ENCODE results near the gene SSNA1. TPM values are rescaled to one million over a fixed set of nuclear protein-coding genes. Genes with fewer than 3 reads are reported as not detected.
A peak's percentile ranks its signal among the peaks of the same experiment; 100 is the strongest.

Gene SSNA1
- total RNA-seq, 1 donor from 2014 or later, result 45.5 TPM

DNA sequence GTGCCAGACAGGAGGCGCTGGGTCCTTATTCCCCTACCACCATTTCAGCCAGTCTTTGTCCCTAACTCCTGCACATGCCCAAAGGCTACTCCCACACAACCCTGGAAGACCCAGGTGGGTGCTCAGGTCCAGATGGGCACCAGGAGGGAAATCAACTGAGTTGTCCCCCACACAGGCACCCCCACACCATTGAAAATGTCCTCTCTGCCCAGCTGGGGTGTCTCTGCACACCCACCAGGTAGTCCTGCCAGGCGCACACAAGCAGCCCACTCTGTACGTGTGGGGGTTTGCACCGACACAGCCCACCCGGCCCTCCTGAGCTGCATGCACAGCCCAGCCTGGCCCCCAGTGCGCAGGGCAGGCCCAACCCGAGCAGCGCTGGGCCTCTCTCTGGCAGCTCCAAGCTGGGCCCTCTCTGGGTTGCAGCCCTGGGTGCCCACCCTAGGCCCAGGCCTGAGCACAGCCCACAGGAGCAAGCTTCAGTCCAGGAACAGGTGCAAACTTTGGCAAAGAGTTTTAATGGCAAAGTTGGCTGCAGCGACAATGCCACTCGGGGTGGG is 31.4 kb downstream of the SSNA1 start:
- no peak for DNase-seq (ENCODE audit: low read depth)

DNA sequence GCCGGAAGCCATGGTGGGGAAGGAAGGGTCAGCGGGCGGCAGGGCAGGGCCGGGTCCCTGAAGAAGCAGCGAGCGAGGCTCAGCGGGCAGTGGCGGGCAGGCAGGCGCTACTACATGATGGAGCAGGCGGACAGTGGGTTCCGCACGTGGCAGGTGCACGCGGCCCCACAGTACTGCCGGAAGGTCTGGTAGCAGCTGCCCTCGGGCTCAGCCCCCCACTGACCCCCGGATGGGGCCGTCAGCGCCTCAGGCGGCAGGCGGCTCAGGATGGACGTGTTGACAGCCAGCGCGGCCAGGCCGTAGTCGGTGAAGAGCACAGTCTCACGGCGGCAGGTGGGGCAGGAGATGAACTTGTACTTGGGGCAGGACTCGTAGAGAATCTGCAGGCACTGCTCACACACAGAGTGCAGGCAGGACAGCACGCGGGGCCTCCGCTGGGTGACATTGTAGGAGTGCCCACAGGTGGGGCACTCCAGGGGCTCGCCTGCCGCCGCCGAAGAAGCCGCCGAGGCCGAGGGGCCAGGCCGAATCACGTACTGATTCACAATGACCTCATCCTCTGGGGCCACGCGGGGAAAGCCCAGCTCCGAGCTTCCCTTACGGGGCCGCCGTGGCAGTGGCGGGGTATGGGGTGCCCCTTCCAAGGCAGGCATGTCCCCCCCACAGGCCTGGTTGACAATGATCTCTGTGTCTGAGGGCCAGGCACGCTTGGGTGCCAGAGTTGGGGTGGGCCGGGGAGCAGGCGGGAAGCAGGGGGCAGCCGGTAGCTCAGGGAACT is 32.0 kb downstream of the SSNA1 start:
- no peak for DNase-seq (ENCODE audit: low read depth)

DNA sequence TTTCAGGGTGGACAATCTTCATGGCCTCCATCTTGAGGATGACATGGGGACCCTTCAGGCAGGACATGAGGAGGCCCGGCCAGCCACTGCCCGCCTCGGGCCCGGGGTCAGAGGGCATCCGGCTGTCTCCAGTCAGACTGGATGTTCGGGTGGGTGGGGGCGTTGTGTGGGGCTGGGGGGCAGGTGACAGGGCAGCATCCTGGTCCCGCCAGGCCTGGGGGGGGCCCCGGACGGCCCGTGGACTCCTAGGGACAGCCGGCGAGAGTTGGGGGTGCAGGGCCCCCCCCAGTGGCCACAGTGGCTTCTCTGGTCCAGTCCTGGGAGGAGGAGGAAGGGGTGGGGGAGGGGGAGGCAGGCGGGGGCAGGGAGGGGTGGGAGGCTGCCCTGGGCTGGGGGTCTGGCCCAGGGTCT is 32.6 kb downstream of the SSNA1 start:
- DNase-seq (ENCODE audit: low read depth), result no peak

DNA sequence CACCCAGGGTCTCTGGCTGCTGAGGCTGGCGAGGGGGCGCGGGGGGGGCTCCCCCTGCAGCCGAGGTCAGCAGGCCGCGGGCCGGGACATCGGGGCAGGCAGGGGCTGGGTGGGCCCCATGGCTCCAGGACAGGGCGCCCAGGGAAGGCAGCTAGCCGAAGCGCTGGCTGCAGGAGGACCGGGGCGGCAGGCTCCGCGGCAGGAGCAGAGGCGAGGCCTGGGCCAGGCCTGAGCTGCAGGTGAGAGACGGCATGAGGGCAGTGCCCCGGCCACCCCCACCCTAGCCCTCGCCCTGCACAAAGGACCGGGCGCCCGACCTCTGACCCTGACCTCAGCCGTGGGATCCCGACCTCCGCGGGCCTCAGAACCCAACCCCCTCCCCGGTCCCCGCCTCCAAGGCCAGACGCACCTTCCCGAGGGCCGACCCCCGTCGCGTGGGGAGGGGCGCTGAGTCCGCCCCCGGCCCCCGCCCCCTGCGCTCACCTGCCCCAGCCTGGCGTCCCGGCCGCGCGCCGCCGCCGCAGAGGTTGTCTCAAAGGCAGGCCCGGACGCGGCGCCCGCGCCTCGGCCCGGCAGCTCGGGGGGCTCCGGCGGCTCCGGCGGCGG is 33.1 kb downstream of the SSNA1 start:
- no peak for DNase-seq (ENCODE audit: low read depth)

DNA sequence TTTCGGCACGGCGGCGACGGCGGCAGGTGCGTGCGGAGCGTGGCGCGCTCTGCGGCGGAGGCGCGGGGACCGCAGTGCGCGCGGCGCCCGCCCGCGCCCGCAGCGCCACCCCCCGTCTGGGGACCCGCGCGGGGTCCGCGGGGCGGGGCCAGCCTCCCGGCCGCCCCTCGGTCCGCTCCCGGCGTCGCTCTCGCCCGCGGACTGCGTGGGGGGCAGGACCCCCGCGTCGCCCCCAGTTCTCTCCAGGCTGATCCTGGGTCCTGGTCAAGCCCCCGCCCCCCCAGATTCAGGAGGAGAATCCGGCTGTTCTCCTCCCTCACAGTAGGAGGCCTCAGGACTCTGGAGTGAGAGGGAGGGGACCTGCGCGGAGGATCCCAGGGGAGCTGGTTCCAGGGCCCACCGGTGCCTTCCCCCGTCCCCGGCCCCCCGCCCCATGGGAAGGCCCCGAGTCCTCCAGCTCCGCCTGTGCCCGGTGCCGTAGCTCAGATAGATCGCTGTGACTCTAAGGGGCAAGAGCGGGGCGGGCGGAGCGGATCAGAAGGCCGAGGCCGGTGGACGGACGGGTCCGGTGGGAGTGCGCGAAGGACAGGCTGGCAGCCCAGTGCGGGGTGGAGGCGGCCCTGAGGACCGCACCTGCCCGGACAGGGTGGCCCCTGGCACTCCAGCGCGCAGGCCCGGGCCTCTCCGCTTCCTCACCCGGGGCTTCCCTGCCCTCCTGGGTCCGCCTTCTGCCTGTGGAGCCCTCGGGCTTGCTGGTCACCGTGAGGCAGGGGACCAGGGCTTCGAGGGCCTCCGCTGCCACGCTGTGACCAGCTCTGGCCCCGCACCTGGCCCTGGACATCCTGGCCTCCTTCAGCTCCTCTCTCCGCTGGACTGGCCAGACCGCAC is 34.0 kb downstream of the SSNA1 start, which contains the start of gene RNF208:
Gene RNF208 (minus strand): TSS at position 51 of the 888 bp plus-strand sequence. CDS start 1,028 bp downstream, outside the sequence.
- DNase-seq (ENCODE audit: low read depth), result no peak

DNA sequence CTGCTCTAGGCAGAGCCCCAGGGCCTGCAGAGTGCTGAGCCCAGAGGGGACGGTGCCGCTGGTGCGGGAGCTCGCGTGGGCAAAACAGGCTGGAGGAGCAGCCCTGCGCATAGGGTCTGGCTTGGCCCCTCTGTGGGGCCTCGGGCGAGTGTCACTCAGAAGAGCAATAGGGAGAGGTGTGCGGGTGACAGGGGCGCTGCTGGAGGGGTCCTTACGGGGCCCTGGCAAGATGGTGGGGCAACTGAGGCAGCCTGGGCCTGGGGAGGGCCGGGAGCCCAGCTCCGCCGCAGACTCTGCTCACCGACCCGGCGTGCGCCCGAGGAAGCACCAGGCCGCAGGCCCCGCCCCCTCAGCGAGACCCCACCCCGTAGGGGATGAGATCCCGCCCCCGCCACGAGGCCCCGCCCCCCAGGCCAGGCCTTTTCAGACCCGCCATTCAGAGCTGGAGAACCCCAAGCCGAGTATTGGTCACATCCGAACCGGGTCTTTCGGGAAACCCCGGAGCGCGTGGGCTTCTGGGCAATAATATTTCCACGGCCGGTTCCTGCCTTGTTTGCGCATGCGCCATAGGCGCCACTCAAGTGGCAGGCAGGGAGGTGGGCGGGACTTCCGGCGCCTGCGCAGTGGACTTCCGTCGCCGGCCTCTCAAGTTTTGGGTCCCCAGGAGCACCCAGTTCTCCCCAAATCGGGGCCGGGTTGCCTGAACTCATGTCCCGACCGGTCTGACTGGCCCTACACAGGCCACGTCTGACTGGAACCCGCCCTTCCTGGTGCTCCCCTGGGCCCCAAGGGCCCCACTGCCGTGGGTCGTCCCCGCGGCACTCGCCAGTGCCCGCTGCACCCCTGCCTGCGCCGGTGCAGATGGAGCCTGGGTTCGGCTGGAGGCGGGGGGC is 34.8 kb downstream of the SSNA1 start:
- DNase-seq (ENCODE audit: low read depth), result peak; percentile 96

DNA sequence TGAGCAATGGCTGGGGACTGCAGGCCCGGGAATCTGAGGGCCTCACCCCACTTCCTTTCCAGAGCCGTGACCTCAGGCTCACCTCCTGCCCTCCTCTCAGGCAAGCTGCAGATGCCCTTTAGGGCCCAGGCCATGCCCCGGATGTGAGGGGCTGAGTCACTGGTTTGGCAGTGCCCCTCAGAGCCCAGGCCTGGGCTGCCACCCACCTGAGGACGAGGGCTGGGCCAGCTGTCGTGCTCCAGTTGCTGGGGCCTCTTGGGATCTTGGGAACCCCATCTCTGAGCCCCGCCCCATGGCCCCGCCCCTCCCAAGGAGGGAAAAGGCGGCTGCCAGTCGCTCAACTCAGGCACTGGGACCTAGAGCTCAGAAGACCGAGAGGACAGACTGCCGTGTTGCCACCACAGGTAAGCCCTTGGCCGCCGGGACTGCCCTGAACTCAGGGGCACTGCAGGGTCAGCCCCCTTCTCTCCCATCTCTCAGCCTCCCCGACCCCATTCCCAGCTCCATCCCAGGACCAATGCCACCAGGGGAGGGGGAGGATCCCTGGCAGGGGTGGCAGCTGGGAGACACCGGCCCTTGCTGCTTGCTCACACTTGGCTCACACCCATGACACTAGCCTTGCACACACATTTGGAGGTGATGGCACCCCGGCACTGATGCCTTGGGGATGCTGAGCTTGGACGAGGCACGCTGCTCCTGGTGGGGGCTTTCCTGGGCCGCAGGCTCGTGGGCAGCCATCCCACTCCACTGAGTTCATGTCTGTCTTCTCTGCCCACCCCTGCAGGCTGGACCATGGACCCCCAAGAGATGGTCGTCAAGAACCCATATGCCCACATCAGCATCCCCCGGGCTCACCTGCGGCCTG is 36.6 kb downstream of the SSNA1 start, which contains the start of gene CYSRT1:
Gene CYSRT1 (plus strand): TSS at position 345 of the 865 bp plus-strand sequence. CDS start 448 bp downstream, at position 793.
- DNase-seq (ENCODE audit: low read depth), result no peak

DNA sequence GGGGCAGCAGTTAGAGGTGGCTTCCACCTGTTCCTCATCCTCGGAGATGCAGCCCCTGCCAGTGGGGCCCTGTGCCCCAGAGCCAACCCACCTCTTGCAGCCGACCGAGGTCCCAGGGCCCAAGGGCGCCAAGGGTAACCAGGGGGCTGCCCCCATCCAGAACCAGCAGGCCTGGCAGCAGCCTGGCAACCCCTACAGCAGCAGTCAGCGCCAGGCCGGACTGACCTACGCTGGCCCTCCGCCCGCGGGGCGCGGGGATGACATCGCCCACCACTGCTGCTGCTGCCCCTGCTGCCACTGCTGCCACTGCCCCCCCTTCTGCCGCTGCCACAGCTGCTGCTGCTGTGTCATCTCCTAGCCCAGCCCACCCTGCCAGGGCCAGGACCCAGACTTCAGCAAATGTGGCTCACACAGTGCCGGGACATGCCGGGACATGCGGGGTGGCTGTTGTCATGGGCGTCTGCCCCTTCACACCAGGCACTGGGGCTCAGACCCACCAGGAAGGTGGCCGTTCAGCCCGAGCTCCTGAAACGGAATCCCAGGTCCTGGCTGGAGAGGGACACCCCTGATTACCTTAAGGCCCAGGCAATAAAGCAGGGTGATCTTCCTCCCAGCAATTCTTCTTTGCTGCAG is 37.3 kb downstream of the SSNA1 start:
- no peak for DNase-seq (ENCODE audit: low read depth)

DNA sequence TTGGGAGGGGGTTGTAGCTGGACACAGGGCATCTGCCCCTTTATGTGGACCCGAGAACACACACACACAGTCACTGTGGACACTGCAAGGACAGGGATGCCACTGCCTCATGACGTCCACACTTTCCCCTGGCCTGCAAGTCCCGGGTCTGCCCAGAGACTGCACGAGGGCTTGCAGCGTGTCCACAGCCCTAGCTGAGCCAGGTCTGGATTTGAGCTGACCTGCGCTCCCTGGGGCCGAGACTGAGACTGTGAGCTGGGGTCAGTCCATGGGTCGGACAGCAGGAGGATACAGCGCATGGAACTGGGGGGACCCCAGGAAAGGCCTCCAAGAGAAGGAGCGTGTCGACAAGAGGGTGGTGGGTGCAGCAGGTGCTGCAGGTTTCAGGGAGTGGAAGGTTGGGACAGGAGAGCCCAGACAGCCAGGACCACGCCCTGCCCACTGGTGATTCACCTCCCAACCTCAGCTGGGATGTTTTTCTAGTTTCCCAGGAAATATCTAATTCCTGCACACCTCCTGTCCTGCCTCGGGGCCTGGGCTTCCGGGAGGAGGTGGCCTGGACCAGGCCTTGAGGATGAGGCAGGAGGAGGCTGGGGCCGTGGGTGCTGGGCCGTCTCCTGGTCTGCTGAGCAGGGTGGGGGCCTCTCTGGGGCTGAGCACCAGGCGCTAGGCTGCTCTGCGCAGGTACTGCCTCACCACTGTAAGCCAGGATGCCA is 38.0 kb downstream of the SSNA1 start:
- peak; percentile 42 for DNase-seq (ENCODE audit: low read depth)

DNA sequence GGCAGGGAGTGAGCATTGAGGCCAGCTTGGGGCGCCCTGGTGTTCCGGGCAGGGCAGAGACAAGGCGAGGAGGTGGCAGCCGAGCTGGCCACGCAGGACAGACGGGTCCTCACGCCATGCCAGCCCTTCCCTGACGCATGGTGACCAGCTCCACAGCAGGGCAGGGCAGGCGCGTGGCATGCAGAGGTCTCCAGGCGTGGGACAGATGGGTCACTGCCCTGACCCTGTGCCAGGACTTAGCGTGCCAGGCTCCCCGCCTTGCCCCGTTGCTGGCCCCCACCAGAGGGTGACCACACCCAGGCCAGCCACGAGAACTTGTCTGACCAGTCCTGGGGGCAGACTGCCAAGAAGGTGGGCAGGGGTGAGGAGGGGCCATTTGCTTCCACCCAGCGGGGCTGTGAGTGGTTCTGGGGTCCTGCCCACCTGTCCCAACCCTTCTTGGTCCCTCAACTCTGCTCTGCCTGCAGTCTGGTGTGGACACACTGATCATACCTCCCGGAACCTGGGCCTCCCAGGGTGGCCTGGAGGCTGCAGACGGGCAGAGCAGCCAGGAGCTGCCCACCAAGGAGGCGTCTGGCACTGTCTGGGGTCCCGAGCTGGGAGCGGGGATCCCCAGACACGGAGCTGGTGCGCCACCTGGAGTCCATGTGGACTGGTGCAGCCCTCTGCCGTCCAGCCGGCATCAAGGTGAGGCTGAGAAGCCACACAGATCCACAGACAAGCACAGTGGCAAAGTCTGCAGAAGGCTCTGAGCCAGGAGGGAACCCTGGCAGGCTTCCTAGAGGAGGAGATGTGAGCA is 38.8 kb downstream of the SSNA1 start, which contains the start of gene RNF224:
Gene RNF224 (plus strand): TSS at position 449 of the 799 bp plus-strand sequence. CDS start 834 bp downstream, outside the sequence.
- peak; percentile 50 for DNase-seq (ENCODE audit: low read depth)

DNA sequence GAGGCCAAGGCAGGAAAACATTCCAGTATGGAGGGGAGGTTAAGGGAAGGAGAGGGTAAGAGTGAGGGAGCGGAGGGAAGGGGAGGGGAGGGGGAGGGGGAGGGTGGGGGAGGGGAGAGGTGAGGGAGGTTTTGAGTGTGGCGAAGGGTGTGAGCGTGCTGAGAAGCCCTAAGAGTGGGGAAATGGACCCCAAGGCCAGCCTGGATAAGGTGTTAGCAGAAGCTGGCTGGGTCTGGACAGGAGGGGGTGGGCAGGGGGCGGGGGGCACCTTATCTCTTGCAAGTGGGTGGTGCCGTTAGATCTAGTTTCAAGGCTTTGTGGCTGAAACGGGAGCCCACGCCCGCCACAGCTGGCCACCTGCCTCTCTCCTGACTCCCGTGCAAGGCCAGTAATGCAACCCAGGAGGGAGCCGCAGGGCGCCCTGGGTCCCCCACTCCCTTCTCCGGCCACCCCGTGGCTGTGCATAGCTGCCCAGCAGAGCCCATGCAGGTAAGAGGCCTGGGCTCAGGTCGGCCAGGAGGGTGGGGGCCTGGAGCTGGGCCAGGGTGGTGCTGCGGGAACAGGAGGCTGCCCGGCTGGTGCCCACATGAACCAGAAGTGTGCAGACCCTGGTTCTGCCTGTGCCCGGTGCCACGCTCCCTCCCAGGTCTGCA is 39.5 kb downstream of the SSNA1 start:
- DNase-seq (ENCODE audit: low read depth), result no peak

DNA sequence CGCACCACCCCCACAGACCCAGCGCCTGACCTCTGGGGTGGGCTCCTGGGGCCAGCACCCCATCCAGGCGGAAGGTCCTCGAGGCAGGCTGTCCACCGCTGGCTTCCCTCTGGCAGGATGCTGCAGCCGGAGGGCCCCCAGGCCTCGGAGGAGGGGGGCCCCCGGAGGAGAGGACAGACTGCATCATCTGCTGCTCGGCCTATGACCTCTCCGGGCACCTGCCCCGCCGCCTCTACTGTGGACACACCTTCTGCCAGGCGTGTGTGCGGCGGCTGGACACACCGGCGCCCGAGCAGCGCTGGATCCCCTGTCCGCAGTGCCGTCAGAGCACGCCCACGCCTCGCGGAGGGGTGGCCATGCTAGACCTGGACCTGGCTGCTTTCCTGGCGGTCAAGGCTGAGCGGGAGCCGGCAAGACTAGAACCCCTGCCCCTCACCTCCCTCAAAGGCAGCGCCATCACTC is 40.1 kb downstream of the SSNA1 start:
- no peak for DNase-seq (ENCODE audit: low read depth)

DNA sequence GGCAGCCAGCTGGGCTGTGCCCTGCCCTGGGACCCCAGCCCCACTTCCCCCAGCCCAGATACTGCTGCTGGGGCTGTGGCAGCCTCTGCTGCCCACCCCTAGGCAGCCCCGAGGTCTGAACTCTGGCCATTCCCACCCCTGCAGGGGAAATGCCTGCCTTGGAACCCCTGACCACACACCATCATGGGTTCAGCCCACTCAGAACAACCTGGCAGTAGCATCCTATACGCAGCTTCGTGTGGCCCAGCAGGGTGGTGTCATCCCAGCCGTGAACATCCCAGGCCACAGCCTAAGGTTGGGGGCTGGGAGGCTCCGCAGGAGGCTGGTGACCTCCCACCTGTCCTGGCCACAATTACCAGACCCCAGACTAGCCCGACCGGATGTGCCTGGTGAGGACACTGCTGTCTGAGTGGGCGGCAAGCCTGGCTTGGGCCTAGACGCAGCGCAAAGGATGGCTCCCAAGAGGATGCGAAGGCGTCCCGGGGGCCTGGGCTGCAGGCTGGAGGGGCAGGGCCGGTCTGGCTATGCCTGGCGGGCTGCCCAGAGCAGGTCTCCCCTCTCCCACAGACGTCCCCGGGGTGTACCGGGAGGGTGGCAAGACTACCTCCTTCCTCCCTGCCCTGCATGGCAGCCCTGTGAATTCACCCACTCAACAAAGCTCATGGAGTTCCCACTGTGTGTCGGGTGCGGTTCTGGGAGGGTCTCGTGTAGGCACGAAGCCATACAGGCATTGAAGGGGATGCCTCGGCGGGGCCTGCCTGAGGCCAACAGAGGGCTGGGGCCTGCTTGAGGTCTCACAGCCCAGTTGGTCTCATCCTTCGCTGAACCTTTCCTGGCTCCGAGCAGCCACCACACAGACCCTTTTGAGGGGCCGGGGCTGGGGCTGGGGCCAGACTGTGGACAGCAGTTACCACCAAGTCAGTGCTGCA is 40.8 kb downstream of the SSNA1 start:
- no peak for DNase-seq (ENCODE audit: low read depth)

DNA sequence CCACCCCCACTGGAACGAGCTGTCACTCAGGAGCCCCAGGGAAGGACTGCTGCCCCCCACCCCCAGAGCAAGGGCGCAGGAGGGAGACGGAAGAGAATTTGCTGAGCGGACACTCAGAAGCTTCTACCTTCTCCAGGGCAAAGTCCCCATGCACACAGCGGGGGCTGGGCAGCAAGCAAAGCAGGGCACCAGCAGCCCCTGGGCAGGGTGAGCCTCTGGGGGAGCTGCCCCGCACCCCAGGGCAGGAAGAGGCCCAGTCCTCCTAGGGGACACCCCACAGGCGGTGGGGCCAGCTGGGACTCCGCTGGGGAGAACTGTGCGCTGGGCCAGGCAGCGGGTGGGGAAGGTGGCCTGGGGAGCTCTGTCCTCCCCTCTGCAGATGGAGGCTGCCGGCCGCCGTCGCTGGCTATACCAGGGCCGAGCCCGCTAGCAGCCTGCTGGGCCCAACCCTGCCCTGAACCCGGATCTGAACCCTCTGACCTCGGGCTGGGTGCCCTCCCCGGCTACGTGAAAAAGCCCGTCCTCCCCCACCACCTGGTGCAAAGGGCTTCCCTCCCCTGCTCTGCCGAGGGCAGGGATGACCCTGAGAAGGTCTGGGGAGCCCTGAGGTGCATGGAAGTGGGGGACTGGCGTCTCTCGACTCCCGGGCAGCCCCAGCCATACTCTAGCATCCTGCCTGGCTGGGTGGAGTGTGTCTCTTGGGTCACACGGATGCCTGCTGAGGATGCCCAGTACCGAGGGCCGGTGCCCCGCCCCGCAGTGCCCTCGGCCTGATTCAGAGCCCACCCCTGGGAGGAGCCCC is 41.6 kb downstream of the SSNA1 start:
- no peak for DNase-seq (ENCODE audit: low read depth)
